K562 (cell line): ENCODE results near the gene ART1.

Source experiments
- HIVEP1 ChIP-seq: fragments of 250-450 bp; sonication (Bioruptor Pico); IDR thresholded peaks from 2 replicates; pipeline ENCODE4 v1.4.0; 2020; ENCODE audit warnings: mild to moderate bottlenecking
- RB1 ChIP-seq: fragments of 450-650 bp; IDR thresholded peaks from 2 replicates; pipeline ENCODE4 v1.6.1; 2017; ENCODE audit warnings: low read depth, mild to moderate bottlenecking

DNA sequence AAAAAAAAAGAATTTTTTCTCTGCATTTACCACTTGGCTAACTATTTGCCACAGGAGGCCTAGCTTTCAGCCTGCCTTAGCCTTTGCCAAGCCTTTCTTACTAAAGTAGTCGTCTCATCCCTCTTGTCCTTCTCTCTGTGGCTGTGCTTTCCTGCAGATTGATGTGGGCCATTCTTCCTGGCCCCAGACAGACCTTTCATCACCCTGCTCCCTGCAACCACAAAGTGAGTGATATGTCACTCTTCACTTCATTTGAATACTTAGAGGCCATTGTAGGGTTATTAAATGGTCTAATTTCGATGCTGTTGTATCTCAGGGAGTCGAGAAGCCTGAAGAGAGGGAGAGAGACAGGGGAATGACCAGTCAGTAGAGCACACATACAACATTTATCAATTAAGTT, 40.8 kb upstream of the ART1 start:
- TF ChIP-seq HIVEP1 (CRISPR knock-in tag) (no peak), RB1 (no peak)
